ENCODE measurements around the gene MAPK7.
"Not testable (repeated sequence)": the region's sequence is repeated elsewhere in the genome, so short reads cannot be mapped to it uniquely, and the experiment has no call there.

GRCh38 chr17:19353401-19353800 lies 24.9 kb upstream of the MAPK7 start:
- not testable (repeated sequence) for TF ChIP-seq CTCF, POLR2A (IDR thresholded peaks at IDR 0.05)

All from lower leg skin (tissue), 3 donors.